ENCODE results near the gene PPP1R15B.

Gene PPP1R15B

GRCh38 chr1:204400882-204401510, 10.6 kb downstream of the PPP1R15B start:
- FAIRE-seq (peak; percentile 29), DNase-seq (ENCODE audit: insufficient read length, low spot score) (no peak)
- TF ChIP-seq CTCF (IDR thresholded peaks at IDR 0.05; ENCODE audit: insufficient read depth, missing control alignments): no peak

GRCh38 chr1:204398197-204399125, 13.2 kb downstream of the PPP1R15B start:
- DNase-seq (ENCODE audit: insufficient read length, low spot score): peak; percentile 62
- peak; percentile 78 for FAIRE-seq
- TF ChIP-seq CTCF (IDR thresholded peaks at IDR 0.05; ENCODE audit: insufficient read depth, missing control alignments): peak; percentile 91

- TF ChIP-seq CTCF (IDR thresholded peaks at IDR 0.05; ENCODE audit: insufficient read depth, missing control alignments): no peak
- DNase-seq (ENCODE audit: insufficient read length, low spot score) (no peak), FAIRE-seq (no peak)
These were observed 15.5 kb downstream of the PPP1R15B start for GRCh38 chr1:204396015-204396583.

GRCh38 chr1:204391629-204392028, 20.0 kb downstream of the PPP1R15B start:
- DNase-seq (ENCODE audit: insufficient read length, low spot score) (no peak), FAIRE-seq (no peak)
- TF ChIP-seq CTCF (IDR thresholded peaks at IDR 0.05; ENCODE audit: insufficient read depth, missing control alignments): no peak

GRCh38 chr1:204390751-204391466, 20.7 kb downstream of the PPP1R15B start:
- no peak for TF ChIP-seq CTCF (IDR thresholded peaks at IDR 0.05; ENCODE audit: insufficient read depth, missing control alignments)
- no peak for DNase-seq (ENCODE audit: insufficient read length, low spot score)
- FAIRE-seq: no peak

GRCh38 chr1:204385727-204386126, 25.9 kb downstream of the PPP1R15B start:
- DNase-seq (ENCODE audit: insufficient read length, low spot score) (no peak), FAIRE-seq (no peak)
- TF ChIP-seq CTCF (IDR thresholded peaks at IDR 0.05; ENCODE audit: insufficient read depth, missing control alignments): no peak
